KOPT-K1 (cell line): Measurements from ENCODE around the gene DENND2A.
"Not testable (repeated sequence)": the region's sequence is repeated elsewhere in the genome, so short reads cannot be mapped to it uniquely, and the experiment has no call there.

Experiments
- H3K27ac ChIP-seq: fragments of 200-600 bp; sonication (generic); 2 replicates; pipeline ENCODE4 v1.5.1; 2016; ENCODE audit warnings: antibody characterized with exemption, mild to moderate bottlenecking, low read depth, low read length; ENCODE audit not compliant: poor library complexity, severe bottlenecking
- H3K36me3 ChIP-seq: fragments of 200-600 bp; sonication (generic); 2 replicates; pipeline ENCODE4 v1.5.1; 2017; ENCODE audit warnings: antibody characterized with exemption, mild to moderate bottlenecking, low read length, moderate library complexity; ENCODE audit not compliant: insufficient read depth
- H3K9me3 ChIP-seq: fragments of 200-600 bp; sonication (generic); 2 replicates; pipeline ENCODE4 v1.5.1; 2017; ENCODE audit warnings: antibody characterized with exemption, low read length, mild to moderate bottlenecking; ENCODE audit not compliant: insufficient read depth, poor library complexity, severe bottlenecking

The DENND2A gene

DNA sequence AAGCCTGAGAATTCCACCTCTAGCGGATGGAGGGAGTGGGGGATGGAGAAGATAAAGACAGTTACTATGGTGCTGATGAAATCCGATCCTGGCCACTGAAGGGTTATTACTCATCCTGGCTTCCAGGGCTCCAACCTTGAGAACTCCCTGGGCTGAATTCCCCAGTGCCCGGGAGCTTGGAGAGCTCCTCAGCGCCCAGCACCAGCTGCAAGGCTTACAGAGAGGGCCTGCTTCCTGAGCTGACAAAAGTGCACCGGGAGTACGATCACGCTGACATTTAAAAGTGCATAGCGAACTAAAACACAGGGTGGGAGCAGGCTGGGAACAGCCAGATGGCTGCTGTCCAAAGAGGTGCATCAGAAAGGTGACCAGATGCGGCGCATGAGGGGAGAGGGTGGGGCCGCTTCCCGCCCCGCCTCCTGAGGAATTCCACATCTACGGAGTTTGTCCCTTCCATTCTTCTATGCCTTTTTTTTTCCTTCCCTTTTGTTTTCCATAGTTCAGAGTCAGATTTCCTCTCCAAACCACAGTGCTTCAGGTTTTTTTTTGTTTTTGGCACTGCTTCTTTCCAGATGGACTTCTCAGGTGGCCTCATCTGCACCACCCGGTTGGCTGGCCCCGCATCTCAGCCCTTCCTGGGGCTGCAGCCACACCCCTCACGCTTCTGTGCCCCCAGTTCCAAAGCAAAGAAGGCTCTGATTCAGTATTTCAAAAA lies 98.9 kb downstream of the DENND2A start:
- no peak overlapping the region for H3K27ac ChIP-seq
- no peaks in the 10 kb centered on the region for H3K36me3 ChIP-seq
- no peaks in the 10 kb centered on the region for H3K9me3 ChIP-seq

DNA sequence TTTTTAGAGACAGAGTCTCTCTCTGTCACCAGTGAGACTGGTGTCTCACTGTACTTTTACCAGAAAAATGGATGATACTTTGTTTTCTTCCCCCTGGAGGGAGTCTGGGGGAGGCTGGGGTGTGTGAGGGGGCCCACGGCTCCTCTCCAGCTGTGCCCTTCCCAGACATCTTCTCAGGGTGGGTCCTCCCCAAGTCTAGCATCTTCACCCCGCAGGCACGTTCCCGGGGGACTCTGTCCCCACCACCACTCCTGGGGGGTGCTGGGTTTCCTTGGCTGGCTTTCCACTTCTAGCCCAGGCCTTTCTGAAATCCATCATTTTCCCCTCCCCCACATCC lies 99.5 kb downstream of the DENND2A start:
- Histone ChIP-seq H3K27ac (no peak overlapping the region), H3K36me3 (no peaks in the 10 kb centered on the region)

DNA sequence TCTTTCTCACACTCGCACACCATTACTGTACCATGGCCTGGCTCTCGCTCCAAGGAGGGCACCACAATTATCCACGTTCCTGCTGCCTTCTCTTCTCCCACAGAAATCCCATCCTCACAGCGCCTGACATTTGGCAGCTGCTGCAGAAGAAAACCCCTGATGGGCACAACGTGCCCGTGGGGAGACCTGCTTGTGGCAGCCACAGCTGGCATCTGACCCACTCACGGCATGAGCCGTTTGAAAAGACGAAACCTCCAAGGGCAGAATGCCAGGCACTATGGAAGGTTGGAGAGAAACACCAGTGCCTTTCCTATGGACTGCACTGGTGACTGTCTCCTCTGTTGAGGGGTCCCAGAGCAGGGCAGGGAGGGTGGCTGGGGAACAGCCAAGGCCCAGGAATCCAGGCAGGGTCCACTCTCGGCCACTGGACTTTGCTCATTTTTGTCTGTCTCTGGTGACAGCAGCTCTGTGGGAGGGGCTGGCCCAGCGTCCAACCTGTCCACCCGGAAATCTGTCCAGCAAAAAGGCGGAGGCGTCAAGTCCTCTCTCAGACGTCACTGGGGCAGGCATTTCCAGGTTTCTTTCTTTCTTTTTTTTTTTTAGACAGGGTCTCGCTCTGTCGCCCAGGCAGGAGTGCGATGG lies 100.4 kb downstream of the DENND2A start:
- Histone ChIP-seq H3K27ac (no peak overlapping the region), H3K36me3 (no peaks in the 10 kb centered on the region), H3K9me3 (no peaks in the 10 kb centered on the region)

More for the DNA sequence above, 99.5 kb downstream of the DENND2A start:
- no peaks in the 10 kb centered on the region for H3K9me3 ChIP-seq

GRCh38 chr7:140539461-140539860 lies 101.2 kb downstream of the DENND2A start:
- Histone ChIP-seq H3K27ac (no peak overlapping the region), H3K9me3 (no peaks in the 10 kb centered on the region), H3K36me3 (no peaks in the 10 kb centered on the region)

DNA sequence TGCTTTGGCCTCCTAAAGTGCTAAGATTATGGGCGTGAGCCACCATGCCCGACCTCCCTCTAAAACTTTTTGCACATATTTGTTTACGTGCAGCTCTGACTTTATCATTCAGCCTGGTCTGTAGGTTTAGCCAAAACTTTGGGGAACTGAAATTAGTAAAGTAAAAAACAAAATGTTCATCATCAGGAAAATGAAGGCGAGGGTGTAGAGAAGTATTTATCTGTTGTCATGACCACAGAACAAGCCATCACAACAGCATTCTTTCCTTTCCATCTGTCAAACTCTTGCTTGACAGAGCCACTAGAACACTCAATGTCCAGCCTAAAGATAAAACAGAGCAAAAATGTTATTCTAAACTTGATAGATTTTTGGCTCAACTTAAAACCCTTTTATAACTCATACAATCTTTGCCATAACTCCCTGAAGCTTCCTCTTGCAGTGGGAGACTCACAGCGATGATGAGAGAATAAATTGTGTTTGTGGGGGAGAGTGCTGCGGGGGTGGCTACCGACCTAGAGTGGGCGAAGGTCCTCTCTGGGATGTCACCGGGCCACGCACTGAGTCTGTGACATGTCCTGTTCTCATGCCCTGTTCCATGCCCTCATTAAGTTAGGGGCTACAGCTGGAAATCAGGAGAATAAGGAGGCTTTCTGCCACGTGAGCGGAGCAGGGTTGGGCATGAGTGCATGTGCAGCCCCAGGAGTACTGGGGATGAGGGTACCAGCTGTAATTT lies 102.7 kb downstream of the DENND2A start:
- Histone ChIP-seq H3K9me3 (no peaks in the 10 kb centered on the region), H3K27ac (no peak overlapping the region), H3K36me3 (no peaks in the 10 kb centered on the region)

DNA sequence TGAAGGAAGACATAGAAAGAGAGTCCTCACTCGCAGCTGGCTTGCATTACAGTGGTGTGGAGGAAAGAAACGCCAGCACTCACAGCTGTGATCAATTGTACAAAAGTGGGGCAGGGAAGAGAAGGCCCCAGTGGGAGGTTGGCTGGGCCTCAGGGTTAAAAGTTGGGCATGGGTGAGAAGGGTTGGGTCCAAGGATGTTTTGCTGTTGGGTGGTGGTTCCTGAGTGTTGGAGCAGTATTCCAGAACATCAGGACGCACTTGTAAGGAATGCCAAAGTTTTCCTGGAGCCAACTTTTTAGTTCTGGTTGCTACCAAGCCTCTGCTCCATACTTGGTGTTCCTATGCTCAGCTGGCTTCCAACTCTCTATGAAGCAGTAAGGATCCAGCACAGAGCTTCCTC lies 105.9 kb downstream of the DENND2A start:
- Histone ChIP-seq H3K36me3 (no peaks in the 10 kb centered on the region), H3K9me3 (no peaks in the 10 kb centered on the region), H3K27ac (no peak overlapping the region)

DNA sequence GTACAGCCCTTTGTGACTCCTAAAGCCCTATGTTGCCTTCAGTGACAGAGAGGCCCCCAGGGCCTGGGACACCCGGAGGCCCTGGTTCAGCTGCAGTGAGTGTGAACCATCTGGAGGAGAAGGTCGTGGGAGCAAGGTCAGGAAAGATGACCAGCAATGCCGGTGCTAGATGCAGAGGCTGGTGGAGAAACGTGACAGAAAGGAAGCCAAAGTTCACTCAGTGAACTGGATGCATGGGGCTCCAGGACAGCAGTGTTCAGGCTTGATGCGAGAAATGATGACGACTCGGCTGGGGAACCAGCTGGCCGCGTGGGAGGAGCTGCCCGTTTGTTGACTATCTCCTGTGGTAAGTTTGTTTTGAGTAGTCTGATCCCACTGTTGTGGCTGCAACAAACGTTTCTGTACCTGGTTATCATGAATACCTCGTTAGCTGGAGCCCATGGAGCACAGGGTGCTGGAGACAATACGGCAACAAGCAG lies 107.2 kb downstream of the DENND2A start:
- Histone ChIP-seq H3K27ac (no peak overlapping the region), H3K9me3 (no peaks in the 10 kb centered on the region), H3K36me3 (no peaks in the 10 kb centered on the region)

DNA sequence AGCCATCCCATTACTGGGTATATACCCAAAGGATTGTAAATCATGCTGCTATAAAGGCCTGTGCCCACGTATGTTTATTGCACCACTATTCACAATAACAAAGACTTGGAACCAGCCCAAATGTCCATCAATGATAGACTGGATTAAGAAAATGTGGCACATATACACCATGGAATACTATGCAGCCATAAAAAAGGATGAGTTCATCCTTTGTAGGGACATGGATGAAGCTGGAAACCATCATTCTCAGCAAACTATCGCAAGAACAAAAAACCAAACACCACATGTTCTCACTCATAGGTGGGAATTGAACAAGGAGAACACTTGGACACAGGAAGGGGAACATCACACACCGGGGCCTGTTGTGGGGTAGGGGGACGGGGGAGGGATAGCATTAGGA lies 111.2 kb downstream of the DENND2A start:
- H3K36me3 ChIP-seq, H3K9me3 ChIP-seq, H3K27ac ChIP-seq: not testable (repeated sequence)

DNA sequence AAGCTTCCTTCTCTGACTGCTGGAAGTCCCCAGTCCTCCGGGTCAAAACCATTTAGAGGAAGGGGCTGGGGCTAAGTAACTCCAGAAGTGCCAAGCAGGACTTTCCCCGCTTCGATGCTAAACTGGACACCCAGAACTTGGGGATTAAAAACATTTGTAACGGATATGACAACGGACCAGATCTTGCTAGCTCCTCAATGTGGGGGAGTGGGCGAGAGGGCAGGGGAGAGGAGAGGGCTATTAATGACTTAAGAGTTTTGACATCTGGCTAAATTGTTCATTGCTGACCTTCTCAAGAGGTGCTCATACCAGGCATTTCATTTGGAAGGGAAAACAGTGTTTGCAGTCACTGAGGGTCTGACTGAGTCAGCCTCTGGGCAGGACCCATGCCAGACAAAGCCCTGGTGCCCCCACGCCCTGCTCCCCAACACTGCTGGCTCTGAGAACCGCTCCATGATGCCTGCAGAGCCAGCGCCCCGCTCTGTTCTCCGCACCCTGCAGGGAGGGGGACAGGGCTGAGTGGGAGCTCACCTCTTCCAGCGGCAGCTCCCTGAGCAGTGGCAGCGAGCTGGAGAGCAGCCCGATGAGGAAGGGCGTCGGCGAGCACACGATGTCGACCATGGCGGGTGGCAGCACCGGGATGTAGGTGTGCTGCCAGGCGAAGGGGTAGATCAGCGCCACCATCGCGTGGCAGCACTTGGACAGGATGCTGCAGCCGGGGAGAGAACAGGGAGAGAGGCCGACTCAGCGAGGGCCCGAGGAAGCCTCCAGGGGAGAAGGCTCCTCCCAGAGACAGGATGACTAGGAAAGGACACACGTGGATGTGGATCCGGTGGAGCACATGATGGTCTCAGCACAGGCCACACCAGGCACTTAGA lies 113.6 kb downstream of the DENND2A start:
- Histone ChIP-seq H3K9me3 (no peaks in the 10 kb centered on the region), H3K36me3 (no peaks in the 10 kb centered on the region), H3K27ac (no peak overlapping the region)

DNA sequence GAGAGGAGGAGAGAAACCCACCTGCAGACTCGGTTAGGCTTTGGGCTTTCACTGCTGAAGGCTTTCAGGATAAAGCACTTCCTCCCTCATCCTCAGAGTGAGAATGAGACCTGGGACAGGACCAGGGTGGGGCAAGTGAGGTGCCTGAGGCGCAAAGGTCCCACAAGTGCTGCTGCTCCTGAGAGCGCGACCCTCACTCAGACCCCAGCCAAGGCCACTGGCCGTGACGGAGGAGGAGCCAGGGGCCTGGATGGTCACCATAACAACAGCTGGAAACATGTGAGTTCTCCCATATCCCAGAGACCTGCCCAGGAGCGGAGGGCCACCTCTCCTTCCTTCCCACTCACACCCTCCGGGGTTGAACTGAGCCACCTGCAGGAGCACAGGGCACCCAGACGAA lies 114.4 kb downstream of the DENND2A start:
- Histone ChIP-seq H3K27ac (no peak overlapping the region), H3K36me3 (no peaks in the 10 kb centered on the region), H3K9me3 (no peaks in the 10 kb centered on the region)

DNA sequence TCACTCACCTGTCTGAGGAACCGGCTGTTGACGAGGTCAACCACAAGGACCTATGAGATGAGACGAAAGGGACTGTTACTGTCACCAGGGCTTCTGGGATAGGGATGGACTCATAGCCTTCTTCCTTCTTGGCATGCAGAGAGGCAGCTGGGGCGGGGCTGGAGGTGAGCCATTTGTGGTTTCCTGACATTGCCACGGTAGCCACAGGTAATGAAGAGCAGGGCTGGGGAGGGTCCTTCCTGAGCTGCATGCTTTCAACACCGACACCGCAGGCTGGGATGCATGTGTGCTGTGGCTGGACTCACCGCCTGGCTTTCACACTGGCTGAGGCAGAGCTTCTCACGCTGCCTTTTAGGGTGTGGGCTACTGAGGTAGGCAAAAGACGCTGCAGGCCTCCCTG lies 114.9 kb downstream of the DENND2A start:
- no peaks in the 10 kb centered on the region for H3K36me3 ChIP-seq
- H3K27ac ChIP-seq, result no peak overlapping the region

DNA sequence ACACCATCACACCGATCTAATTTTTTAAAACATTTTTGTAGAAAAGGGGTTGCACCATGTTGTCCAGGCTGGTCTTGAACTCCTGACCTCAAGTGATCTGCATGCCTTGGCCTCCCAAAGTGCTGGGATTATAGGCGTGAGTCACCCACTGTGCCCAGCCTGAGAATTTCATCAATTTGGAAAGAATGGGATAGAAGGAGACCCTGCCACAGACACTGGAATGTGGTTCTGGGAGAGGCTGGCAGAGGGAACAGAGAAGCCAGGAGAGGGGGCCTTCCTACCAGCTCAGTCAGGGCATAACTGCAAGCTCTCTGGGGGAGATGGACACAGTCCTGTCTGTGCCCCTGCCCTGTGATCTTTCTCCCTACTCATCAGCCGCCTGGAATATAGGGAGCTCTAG lies 119.2 kb downstream of the DENND2A start:
- H3K36me3 ChIP-seq, result no peaks in the 10 kb centered on the region
- H3K27ac ChIP-seq, result no peak overlapping the region
- H3K9me3 ChIP-seq, result no peaks in the 10 kb centered on the region

More for the DNA sequence above, 114.9 kb downstream of the DENND2A start:
- H3K9me3 ChIP-seq, result no peaks in the 10 kb centered on the region

GRCh38 chr7:140519007-140519399 lies 121.6 kb downstream of the DENND2A start:
- Histone ChIP-seq H3K27ac (no peak overlapping the region), H3K9me3 (no peaks in the 10 kb centered on the region), H3K36me3 (no peaks in the 10 kb centered on the region)

GRCh38 chr7:140518370-140519006 lies 122.1 kb downstream of the DENND2A start:
- Histone ChIP-seq H3K9me3 (no peaks in the 10 kb centered on the region), H3K27ac (no peak overlapping the region), H3K36me3 (no peaks in the 10 kb centered on the region)
